ENCODE measurements around the gene EDAR.

The EDAR gene

DNA sequence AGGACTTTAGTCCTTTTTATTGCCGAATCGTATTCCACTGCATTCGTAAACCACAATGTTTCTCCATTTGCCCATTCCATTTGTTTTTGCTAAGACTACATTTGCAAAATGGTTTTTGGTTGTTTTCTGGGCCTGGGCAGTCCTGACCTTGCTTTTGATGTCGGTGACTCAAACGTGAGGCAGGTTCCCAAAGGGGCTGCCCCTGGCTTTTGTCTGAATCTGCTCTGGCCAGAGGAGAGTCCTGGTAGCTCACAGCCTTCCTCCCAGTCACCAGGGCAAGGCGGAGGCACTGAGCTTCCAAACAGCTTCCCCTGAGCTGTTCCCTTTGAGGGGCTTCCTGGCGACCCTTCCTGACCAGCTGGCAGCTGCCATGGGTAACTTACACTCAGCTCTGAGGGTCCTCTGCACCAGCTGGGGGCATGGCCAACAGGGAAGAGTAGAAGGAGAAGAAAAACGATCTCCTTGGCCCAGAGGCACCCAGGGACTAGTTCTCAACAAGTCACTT is 47.8 kb downstream of the EDAR start:
- H3K9me3 Mint-ChIP-seq = peaks cover 2% of the 10 kb centered on the region
- H3K36me3 Mint-ChIP-seq (ENCODE audit: low read depth) = peaks cover 7% of the 10 kb centered on the region
- H3K4me3 Mint-ChIP-seq = no peak overlapping the region
- TF ChIP-seq, protein P1, sequence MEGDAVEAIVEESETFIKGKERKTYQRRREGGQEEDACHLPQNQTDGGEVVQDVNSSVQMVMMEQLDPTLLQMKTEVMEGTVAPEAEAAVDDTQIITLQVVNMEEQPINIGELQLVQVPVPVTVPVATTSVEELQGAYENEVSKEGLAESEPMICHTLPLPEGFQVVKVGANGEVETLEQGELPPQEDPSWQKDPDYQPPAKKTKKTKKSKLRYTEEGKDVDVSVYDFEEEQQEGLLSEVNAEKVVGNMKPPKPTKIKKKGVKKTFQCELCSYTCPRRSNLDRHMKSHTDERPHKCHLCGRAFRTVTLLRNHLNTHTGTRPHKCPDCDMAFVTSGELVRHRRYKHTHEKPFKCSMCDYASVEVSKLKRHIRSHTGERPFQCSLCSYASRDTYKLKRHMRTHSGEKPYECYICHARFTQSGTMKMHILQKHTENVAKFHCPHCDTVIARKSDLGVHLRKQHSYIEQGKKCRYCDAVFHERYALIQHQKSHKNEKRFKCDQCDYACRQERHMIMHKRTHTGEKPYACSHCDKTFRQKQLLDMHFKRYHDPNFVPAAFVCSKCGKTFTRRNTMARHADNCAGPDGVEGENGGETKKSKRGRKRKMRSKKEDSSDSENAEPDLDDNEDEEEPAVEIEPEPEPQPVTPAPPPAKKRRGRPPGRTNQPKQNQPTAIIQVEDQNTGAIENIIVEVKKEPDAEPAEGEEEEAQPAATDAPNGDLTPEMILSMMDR (IDR thresholded peaks at IDR 0.05; ENCODE audit: unreplicated experiment in 3 of 3) = no peak
- peaks cover 8% of the 10 kb centered on the region for H3K27me3 Mint-ChIP-seq (ENCODE audit: low read depth)
- H3K4me1 Mint-ChIP-seq = peaks cover 22% of the 10 kb centered on the region
- no peak overlapping the region for H3K27ac Mint-ChIP-seq

DNA sequence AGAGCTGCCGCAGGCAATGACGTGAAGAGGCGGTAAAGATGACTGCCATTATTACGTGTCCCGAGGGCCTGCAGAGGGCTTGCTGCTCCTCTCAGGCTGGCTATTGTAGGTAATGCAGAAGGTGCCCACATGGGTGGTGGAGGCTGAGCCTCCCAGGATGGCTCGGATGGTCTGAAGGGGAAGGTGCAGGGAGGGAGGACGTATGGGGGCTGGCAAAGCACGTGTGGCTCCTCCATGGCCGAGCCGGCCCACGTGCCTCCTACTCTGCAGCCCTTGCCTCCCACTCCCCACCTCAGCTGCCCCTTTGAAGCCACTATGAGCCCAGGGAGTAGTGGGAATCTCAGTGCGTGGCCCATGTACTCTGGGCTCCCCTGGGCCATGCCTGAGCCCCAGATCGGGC is 48.9 kb downstream of the EDAR start:
- Mint-ChIP-seq H3K9me3 (no peaks in the 10 kb centered on the region), H3K27me3 (ENCODE audit: low read depth) (peaks cover 8% of the 10 kb centered on the region), H3K4me1 (peaks cover 31% of the 10 kb centered on the region), H3K4me3 (no peak overlapping the region), H3K36me3 (ENCODE audit: low read depth) (no peaks in the 10 kb centered on the region), H3K27ac (no peak overlapping the region)
- TF ChIP-seq, protein P1 (IDR thresholded peaks at IDR 0.05; ENCODE audit: unreplicated experiment in 3 of 3) = no peak

DNA sequence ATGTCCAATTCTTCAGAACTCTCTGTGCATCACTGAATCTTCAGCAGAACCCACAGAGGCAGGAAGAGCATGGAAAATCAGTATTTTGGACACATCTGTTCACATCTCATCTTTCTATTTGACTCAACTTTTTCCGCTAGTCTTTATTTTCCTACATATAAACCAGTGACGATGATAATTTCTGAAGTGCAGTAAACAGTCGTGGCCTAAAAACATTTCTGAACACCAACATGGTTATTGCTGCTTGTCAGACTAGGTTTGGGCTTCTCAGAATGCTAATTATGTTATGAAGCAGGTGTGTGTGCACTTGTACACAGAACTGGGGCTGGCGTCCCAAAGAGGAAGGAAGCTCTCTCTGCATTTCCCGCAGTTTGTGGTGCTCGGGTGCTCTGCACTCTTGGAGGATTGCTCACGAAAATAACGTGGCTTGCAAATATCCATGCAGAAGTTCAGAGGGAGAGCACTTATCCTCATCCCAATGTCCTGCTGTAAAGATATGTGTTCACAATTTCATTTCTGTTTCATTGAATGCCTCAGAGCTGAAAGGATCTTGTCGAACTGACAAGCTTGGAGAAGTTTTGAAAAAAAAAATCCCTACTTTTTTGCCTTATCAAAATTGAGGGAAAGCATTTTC is 50.8 kb downstream of the EDAR start:
- peaks cover 13% of the 10 kb centered on the region for H3K27me3 Mint-ChIP-seq (ENCODE audit: low read depth)
- H3K9me3 Mint-ChIP-seq = no peaks in the 10 kb centered on the region
- H3K4me1 Mint-ChIP-seq = peaks cover 42% of the 10 kb centered on the region
- no peak overlapping the region for H3K4me3 Mint-ChIP-seq
- H3K27ac Mint-ChIP-seq = no peak overlapping the region
- TF ChIP-seq, protein P1 (IDR thresholded peaks at IDR 0.05; ENCODE audit: unreplicated experiment in 3 of 3) = no peak
- no peaks in the 10 kb centered on the region for H3K36me3 Mint-ChIP-seq (ENCODE audit: low read depth)

DNA sequence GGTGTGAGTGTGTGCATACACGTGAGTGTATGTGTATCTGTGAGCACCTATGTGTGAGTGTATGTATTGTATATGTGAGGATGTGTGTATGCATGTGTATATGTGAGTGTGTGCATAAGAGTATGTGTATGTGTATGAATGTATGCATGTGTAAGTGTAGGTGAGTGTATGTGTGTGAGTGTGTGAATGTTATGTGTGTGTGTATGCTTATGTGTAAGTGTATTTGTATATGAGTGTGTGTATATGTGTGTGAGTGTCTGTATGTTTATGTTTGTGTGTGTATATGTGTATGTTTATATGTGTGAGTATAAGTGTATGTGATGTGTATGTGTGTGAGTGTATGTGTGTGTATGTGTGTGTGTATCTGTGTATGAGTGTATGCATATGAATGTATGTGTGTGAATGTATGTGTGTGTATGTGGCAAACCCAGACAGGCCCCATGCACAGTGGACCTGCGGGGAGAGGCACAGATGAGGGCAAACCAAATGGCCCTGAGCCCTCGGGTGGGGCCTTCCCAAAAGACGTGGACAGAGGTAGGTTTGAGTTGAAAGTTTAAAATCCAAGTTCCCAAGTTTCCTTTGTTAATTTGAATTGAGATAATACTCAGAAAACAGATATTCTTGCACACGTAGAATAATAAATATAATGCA is 51.5 kb downstream of the EDAR start:
- peaks cover 13% of the 10 kb centered on the region for H3K27me3 Mint-ChIP-seq (ENCODE audit: low read depth)
- no peaks in the 10 kb centered on the region for H3K36me3 Mint-ChIP-seq (ENCODE audit: low read depth)
- no peak overlapping the region for H3K4me3 Mint-ChIP-seq
- peak overlapping the region; percentile 1 to 6 (median 5) for H3K27ac Mint-ChIP-seq
- H3K9me3 Mint-ChIP-seq = no peaks in the 10 kb centered on the region
- TF ChIP-seq, protein P1 (IDR thresholded peaks at IDR 0.05; ENCODE audit: unreplicated experiment in 3 of 3) = no peak
- peaks cover 48% of the 10 kb centered on the region for H3K4me1 Mint-ChIP-seq

DNA sequence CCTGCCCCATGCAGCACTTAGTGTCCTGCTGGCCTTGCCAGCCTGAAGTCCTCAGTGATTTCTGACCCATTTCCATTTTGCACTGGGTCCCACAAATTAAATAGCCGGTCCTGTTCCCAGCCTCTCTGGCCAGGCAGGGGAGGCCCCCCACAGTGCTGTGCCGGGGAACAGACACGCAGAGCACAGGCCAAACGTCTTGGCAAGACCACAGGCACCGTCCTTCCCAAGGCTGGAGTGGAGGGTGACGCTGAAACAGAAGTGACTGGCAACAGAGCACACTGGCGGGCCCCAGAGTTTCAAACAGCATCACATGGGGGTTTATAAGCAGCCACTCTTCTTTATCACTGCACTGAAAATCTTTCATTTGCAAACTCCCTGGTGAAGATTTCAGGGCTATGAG is 52.2 kb downstream of the EDAR start:
- TF ChIP-seq, protein P1 (IDR thresholded peaks at IDR 0.05; ENCODE audit: unreplicated experiment in 3 of 3) = no peak
- Mint-ChIP-seq H3K27me3 (ENCODE audit: low read depth) (peaks cover 16% of the 10 kb centered on the region), H3K4me3 (no peak overlapping the region), H3K4me1 (peaks cover 50% of the 10 kb centered on the region), H3K36me3 (ENCODE audit: low read depth) (no peaks in the 10 kb centered on the region), H3K27ac (peak overlapping the region; percentile 5 to 79 (median 78)), H3K9me3 (no peaks in the 10 kb centered on the region)

All from nephron (organoid).